KOPT-K1 (cell line): Measurements from ENCODE around the gene RIN3.
A peak's percentile ranks its signal among the peaks of the same experiment; 100 is the strongest.
"Not testable (repeated sequence)": the region's sequence is repeated elsewhere in the genome, so short reads cannot be mapped to it uniquely, and the experiment has no call there.

Source experiments
- H3K27ac ChIP-seq: fragments of 200-600 bp; sonication (generic); 2 replicates; pipeline ENCODE4 v1.5.1; 2016; ENCODE audit warnings: antibody characterized with exemption, mild to moderate bottlenecking, low read depth, low read length; ENCODE audit not compliant: poor library complexity, severe bottlenecking
- H3K36me3 ChIP-seq: fragments of 200-600 bp; sonication (generic); 2 replicates; pipeline ENCODE4 v1.5.1; 2017; ENCODE audit warnings: antibody characterized with exemption, mild to moderate bottlenecking, low read length, moderate library complexity; ENCODE audit not compliant: insufficient read depth
- H3K9me3 ChIP-seq: fragments of 200-600 bp; sonication (generic); 2 replicates; pipeline ENCODE4 v1.5.1; 2017; ENCODE audit warnings: antibody characterized with exemption, low read length, mild to moderate bottlenecking; ENCODE audit not compliant: insufficient read depth, poor library complexity, severe bottlenecking

Gene RIN3

DNA sequence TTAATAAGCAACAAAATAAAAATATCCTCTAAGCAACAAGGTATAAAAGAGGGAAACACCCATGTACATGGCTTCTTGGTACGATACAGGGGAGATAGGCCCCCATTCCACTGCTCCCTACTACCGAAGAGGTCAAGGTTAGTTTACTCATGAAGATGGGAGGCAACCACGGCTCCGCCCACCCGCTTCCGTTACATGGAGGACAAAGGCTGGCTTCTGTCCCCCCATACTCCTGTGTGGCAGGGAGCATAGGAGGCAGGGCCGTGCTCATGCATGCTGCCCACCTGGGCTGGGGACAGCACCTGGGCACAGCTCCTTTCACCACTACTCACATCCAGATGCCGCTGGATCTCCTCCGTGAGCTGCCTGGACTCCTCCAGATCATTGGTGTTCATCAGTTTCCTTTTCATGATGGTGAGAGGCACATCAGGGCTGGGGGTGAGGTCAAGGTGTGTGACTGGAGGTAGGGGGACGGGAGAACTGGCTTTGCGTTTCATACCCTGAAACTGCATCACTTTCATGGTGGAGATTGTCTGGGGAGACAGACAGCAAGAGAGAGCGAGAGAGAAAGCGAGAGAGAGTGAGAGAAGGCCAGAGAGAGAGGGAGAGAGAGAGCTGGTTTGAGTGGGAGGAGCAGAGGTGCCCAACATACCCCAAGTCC is 195.9 kb downstream of the RIN3 start:
- Histone ChIP-seq H3K9me3 (no peaks in the 10 kb centered on the region), H3K36me3 (no peaks in the 10 kb centered on the region), H3K27ac (no peak overlapping the region)

DNA sequence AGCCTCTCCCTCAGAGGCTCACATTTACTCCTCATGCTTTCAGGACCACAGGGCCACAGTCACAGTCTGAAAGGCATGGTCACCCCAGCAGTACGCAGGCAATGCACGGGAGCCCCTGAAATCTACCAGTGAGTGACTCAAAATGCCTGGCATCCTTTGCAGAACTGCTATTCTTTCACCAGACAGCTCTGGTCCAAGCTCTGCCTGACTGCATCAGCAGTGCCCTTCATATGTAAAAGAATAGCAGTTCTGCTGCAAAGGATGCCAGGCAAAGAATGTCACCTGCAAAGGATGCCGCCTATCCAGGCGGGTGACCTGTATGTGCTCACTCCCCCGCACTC is 196.4 kb downstream of the RIN3 start:
- H3K27ac ChIP-seq: no peak overlapping the region

DNA sequence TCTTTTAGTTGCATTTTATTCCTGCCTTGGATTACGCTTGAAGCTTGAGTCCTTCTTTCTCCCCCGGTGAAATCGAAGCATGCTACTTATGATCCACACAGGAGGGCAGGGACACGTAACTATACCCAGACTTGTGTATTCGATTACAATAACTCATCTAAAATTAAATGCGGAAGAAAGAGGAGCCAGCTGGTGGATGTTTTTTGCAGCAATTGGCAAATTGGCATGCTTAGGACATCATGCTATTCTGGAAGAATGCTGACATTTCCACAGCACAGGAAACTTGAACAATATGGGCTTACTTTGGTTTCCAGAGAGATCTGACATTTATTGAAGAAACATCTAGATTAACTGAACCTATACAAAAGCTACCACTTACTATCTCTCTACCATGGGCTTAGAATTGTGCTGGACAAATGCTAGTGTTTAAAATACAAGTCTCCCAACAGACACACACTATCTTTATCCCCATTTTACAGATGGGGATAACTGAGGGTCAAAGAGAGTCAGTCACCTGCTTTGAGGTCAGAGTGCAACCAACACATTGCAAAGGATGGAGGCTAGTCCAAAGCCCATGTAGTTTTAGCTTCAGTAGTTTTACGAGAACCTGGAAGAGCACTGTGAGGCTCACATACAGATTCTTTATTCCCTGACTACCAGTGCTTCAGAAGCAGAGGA is 198.5 kb downstream of the RIN3 start:
- Histone ChIP-seq H3K9me3 (no peaks in the 10 kb centered on the region), H3K36me3 (no peaks in the 10 kb centered on the region), H3K27ac (no peak overlapping the region)

More for the DNA sequence above, 196.4 kb downstream of the RIN3 start:
- no peaks in the 10 kb centered on the region for H3K36me3 ChIP-seq
- no peaks in the 10 kb centered on the region for H3K9me3 ChIP-seq

- H3K36me3 ChIP-seq: no peaks in the 10 kb centered on the region
- no peak overlapping the region for H3K27ac ChIP-seq
- H3K9me3 ChIP-seq: no peaks in the 10 kb centered on the region
Measured at GRCh38 chr14:92712654-92713051, 199.1 kb downstream of the RIN3 start.

DNA sequence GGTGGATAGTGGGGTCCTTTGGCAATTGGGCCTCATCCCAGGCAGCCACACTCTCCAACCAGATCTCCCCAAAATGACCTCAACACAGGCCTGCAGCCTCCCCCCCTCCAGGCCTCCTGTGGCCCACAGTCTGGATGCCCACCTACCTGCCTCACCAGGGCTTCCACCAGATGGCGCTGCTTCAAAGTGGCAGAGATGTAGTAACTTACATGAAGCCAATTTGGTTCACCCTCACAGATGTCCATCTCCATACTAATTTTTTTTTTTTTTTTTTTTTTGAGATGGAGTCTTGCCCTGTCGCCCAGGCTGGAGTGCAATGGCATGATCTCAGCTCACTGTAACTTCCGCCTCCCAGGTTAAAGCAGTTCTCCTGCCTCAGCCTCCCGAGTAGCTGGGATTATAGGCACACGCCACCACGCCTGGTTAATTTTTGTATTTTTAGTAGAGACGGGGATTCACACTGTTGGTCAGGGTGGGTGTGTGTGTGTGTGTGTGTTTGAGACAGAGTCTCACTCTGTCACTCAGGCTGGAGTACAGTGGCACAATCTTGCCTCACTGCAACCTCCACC is 201.2 kb downstream of the RIN3 start:
- H3K9me3 ChIP-seq, H3K36me3 ChIP-seq, H3K27ac ChIP-seq: not testable (repeated sequence)

DNA sequence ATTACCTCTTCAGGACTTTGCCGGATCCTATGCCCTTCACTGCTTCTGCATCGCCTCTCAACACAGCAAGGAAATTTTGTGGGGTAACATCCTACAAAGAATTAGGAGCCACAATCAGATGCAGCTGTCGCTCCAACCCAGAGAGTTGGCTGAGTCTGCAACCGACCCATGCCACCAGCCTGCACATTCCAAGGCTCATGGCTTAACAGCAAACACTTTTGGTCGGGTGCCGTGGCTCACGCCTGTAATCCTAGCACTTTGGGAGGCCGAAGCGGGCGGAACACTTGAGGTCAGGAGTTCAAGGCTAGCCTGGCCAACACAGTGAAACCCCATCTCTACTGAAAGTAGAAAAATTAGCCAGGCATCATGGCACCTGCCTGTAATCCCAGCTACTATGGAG is 202.6 kb downstream of the RIN3 start:
- Histone ChIP-seq H3K9me3 (no peaks in the 10 kb centered on the region), H3K27ac (no peak overlapping the region)

DNA sequence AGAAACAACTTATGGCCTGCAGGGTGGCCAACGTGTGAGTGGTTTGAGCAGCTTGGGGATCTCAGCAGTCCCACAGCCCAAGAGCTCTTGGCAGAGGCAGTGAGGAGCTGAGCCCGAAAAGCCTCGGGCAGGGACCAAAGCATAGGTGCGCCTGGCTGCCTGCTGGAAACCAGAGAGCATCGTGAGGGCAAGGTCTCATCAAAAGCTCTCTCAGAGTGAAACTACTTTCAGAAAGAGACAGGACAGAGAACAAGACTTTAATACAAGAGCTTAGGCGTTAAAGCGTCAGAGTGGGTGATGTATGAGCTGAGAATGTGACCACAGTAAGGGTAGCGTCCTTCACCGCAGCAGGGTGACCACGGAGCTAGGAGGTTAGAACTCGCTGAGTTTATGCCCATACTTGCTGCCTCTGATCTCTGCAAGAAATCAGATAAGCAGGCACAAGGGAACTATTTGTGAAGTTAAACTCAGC is 204.0 kb downstream of the RIN3 start:
- H3K36me3 ChIP-seq: no peaks in the 10 kb centered on the region
- peak overlapping the region; percentile 13 for H3K27ac ChIP-seq
- no peaks in the 10 kb centered on the region for H3K9me3 ChIP-seq

More for the DNA sequence above, 202.6 kb downstream of the RIN3 start:
- no peaks in the 10 kb centered on the region for H3K36me3 ChIP-seq

- no peaks in the 10 kb centered on the region for H3K36me3 ChIP-seq
- no peaks in the 10 kb centered on the region for H3K9me3 ChIP-seq
- no peak overlapping the region for H3K27ac ChIP-seq
Measured at GRCh38 chr14:92718664-92719063, 205.1 kb downstream of the RIN3 start.

DNA sequence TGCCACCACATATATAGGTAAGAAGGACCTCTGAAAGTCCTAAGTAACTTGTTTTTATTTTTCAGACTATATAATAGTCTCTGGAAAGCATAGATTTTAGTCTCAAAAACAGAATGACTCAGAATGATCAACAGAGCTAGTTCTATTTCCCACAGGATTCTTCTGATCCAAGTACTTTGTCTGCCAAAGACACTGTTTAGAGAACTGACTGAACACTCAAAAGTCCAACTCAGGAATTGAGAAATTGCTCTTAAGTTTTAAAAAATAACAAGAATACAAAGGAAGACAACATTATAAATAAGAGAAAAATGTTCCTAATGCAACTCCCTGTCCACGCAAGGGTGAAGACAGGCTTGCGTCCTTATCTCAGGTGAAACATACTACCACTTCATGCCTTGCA is 205.8 kb downstream of the RIN3 start:
- H3K36me3 ChIP-seq: no peaks in the 10 kb centered on the region
- no peak overlapping the region for H3K27ac ChIP-seq
- no peaks in the 10 kb centered on the region for H3K9me3 ChIP-seq

DNA sequence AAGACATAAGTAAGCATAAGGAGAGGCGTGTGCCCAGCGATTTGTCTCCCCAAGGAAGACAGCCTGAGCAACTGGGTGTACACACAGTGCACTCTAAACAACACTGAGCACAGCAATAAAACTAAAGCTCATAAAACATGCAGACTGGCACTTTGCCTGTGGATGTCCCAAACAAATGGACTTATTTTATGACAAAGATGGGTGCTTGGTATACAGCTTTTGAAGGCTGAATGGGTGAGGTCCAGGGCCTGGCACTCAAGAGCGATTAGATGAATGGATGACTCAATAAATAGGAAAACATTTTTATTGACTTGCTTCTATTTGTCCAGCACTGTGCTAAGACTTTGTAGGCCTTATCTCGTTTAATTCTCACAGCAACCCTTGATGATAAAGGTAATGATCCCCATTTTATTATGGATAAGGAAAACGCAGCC is 206.3 kb downstream of the RIN3 start:
- no peak overlapping the region for H3K27ac ChIP-seq
- H3K36me3 ChIP-seq: no peaks in the 10 kb centered on the region
- H3K9me3 ChIP-seq: no peaks in the 10 kb centered on the region

DNA sequence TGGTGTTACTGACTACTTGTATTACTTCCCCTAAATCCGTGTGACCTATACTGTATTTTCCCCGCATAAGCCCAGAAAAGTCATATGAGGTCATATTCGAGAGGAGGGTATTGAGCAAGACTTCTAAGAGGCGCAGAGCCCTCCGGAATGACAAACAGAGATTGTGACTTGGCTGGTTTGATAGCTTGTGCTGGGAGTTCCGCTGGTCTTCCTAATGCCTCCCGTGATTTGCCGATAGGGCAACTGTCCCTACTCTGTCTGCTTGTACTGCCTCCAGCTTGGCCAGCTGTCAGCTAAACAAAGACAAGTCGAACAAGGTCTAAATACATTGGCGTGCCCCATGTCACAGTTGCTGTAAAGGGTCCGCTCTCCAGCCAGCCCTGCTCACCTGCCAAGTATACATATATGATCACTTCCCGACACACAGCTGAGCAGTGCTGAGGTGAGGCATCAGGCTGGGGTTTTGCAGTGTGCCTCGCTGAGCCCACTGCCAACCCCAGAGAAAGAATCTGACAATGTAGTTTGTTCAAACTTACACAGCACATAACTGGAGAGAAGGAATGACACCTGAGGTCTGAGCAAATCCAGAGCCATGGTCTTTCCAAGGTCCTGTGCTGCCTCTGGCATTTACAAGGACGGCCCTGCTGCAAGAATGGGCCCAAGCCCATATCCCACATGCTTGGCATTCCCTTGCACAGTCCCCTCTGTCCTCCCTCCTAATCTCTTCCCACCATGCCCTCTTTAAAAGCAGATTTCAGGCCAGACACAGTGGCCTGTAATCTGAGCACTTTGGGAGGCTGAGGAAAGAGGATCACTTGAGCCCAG is 211.1 kb downstream of the RIN3 start:
- Histone ChIP-seq H3K36me3 (no peaks in the 10 kb centered on the region), H3K9me3 (no peaks in the 10 kb centered on the region), H3K27ac (no peak overlapping the region)

GRCh38 chr14:92726135-92726932 is 212.8 kb downstream of the RIN3 start:
- H3K9me3 ChIP-seq: peaks cover 2% of the 10 kb centered on the region
- no peak overlapping the region for H3K27ac ChIP-seq
- H3K36me3 ChIP-seq: no peaks in the 10 kb centered on the region

DNA sequence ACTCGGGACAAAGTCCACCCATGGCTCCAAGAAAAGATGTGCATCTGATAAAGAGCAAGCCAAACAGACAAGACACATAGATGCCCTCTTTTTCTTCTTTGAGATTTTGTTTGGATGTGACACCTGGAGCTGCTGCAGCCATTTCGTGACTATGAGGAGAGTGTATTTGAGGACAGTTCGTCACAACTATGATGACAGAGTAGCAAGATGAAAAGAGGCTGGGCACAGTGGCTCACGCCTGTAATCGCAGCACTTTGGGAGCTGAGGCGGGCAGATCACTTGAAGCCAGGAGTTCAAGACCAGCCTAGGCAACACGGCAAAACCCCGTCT is 213.3 kb downstream of the RIN3 start:
- Histone ChIP-seq H3K36me3 (no peaks in the 10 kb centered on the region), H3K9me3 (peaks cover 8% of the 10 kb centered on the region), H3K27ac (no peak overlapping the region)

DNA sequence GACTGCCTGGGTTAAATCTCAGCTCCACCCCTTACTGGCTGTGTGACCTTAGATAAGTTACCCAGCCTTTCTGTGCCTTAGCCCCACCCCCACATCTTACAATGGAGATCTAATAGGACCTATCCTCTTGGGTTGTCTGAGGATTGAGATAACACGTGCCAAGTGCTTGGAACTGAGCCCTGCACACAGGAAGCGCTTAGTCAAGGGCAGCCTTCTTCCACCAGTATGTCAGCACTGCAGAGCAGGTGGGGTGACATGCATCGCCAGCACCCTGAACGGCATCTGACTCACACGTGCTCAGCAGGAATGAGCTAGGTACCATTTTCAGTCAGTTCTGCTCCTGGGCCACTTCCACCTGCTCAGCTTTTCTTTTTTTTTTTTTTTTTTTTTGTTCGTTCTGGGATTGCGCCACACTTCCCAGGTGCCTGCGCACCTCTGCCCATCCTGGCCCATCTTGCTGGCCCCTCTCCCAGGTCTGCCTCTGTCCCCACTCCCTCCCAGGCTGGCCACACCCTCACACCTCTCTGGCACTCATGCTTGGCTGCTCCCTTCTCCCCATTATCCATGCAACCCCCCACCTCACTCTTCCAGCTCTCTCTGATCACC is 215.3 kb downstream of the RIN3 start:
- peaks cover 15% of the 10 kb centered on the region for H3K9me3 ChIP-seq
- no peaks in the 10 kb centered on the region for H3K36me3 ChIP-seq
- no peak overlapping the region for H3K27ac ChIP-seq
